ENCODE data around the gene FABP6. TPM values are rescaled to one million over a fixed set of nuclear protein-coding genes. Genes with fewer than 3 reads are reported as not detected.
A peak's percentile ranks its signal among the peaks of the same experiment; 100 is the strongest.

FABP6 gene
- total and polyA plus RNA-seq, 9 of the 15 experiments (the other 6 are each of a cell fraction or from before 2014, with no cell fraction given) = 0.11 to 0.33 (median 0.21) TPM; not detected in 4

- TF ChIP-seq MYC (IDR thresholded peaks at IDR 0.05; ENCODE audit: low read depth, low read length) (peak; percentile 83), MYC (CRISPR knock-in tag; IDR thresholded peaks at IDR 0.05; ENCODE audit: borderline replicate concordance, low read depth) (no peak), PHB2 (IDR thresholded peaks at IDR 0.05; ENCODE audit: low read depth) (peak; percentile 94), ELF4 (CRISPR knock-in tag; IDR thresholded peaks at IDR 0.05) (0 out of 2 replicates have a peak, but pooled peaks have one; percentile 38), ZBTB1 (CRISPR knock-in tag; IDR thresholded peaks at IDR 0.05; ENCODE audit: borderline replicate concordance, low read depth) (peak; percentile 34; the same call in 1 of the 2 replicates), NCOA2 (IDR thresholded peaks at IDR 0.05; ENCODE audit: partially characterized antibody in 2 of 2) (peak in 1 of 2 experiments; percentile 81), TAF15 (IDR thresholded peaks at IDR 0.05; ENCODE audit: low read depth, low read length) (no peak), ZNF175 (CRISPR knock-in tag; IDR thresholded peaks at IDR 0.05; ENCODE audit: low read depth) (peak; percentile 99), CXXC5 (CRISPR knock-in tag; IDR thresholded peaks at IDR 0.05) (peak; percentile 95), MXI1 (IDR thresholded peaks at IDR 0.05; ENCODE audit: low read depth, low read length) (peak; percentile 79; the same call in 1 of the 2 replicates), ZNF655 (CRISPR knock-in tag; IDR thresholded peaks at IDR 0.05) (no peak)
- TF ChIP-seq, protein P1, sequence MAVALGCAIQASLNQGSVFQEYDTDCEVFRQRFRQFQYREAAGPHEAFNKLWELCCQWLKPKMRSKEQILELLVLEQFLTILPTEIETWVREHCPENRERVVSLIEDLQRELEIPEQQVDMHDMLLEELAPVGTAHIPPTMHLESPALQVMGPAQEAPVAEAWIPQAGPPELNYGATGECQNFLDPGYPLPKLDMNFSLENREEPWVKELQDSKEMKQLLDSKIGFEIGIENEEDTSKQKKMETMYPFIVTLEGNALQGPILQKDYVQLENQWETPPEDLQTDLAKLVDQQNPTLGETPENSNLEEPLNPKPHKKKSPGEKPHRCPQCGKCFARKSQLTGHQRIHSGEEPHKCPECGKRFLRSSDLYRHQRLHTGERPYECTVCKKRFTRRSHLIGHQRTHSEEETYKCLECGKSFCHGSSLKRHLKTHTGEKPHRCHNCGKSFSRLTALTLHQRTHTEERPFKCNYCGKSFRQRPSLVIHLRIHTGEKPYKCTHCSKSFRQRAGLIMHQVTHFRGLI (CRISPR knock-in tag; IDR thresholded peaks at IDR 0.05) = peak; percentile 49; the same call in 1 of the 2 replicates
- TF ChIP-seq, protein P2, sequence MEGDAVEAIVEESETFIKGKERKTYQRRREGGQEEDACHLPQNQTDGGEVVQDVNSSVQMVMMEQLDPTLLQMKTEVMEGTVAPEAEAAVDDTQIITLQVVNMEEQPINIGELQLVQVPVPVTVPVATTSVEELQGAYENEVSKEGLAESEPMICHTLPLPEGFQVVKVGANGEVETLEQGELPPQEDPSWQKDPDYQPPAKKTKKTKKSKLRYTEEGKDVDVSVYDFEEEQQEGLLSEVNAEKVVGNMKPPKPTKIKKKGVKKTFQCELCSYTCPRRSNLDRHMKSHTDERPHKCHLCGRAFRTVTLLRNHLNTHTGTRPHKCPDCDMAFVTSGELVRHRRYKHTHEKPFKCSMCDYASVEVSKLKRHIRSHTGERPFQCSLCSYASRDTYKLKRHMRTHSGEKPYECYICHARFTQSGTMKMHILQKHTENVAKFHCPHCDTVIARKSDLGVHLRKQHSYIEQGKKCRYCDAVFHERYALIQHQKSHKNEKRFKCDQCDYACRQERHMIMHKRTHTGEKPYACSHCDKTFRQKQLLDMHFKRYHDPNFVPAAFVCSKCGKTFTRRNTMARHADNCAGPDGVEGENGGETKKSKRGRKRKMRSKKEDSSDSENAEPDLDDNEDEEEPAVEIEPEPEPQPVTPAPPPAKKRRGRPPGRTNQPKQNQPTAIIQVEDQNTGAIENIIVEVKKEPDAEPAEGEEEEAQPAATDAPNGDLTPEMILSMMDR (IDR thresholded peaks at IDR 0.05 in 2 of 3, conservative IDR thresholded peaks at IDR 0.05 in 1 of 3; ENCODE audit: insufficient read depth in 2 of 3, low read depth in 1 of 3, low read length in 3 of 3) = no peak
- TF ChIP-seq, protein P3, sequence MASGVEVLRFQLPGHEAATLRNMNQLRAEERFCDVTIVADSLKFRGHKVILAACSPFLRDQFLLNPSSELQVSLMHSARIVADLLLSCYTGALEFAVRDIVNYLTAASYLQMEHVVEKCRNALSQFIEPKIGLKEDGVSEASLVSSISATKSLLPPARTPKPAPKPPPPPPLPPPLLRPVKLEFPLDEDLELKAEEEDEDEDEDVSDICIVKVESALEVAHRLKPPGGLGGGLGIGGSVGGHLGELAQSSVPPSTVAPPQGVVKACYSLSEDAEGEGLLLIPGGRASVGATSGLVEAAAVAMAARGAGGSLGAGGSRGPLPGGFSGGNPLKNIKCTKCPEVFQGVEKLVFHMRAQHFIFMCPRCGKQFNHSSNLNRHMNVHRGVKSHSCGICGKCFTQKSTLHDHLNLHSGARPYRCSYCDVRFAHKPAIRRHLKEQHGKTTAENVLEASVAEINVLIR (CRISPR knock-in tag; IDR thresholded peaks at IDR 0.05) = peak; percentile 74
These were observed 31.8 kb downstream of the FABP6 start (continued) for GRCh38 chr5:160260881-160261815.

All from K562 (cell line).